ENCODE data around the gene SINHCAF. TPM values are rescaled to one million over a fixed set of nuclear protein-coding genes. Genes with fewer than 3 reads are reported as not detected.

SINHCAF gene
- total and polyA plus RNA-seq, 9 of the 15 experiments (the other 6 are each of a cell fraction or from before 2014, with no cell fraction given): 73.2 to 185 (median 110) TPM

DNA sequence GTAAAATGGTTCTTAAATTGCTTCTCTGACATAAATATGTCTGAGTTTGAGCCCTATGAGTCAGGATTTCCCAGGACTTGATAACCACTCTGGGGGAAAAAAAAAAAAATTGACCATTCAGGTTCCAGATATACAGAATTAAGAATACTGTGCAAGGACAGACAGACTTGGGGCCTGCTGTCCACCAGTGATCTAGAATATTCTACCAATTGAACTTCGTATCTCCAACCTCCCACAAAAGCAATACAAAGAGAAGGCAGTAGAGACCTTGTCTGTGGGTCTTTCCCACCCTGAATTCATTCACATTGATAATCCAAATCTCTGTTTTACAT, 4.1 kb downstream of the SINHCAF start (continued):
- TF ChIP-seq TEAD4 (IDR thresholded peaks at IDR 0.05; ENCODE audit: low read length) (no peak), TEAD4 (CRISPR knock-in tag; IDR thresholded peaks at IDR 0.05; ENCODE audit: borderline replicate concordance) (no peak), ZNF134 (CRISPR knock-in tag; conservative IDR thresholded peaks at IDR 0.05) (no peak), SMARCE1 (IDR thresholded peaks at IDR 0.05) (peak; percentile 46; the same call in 1 of the 2 replicates), PCBP2 (IDR thresholded peaks at IDR 0.05; ENCODE audit: low read depth, low read length, poor library complexity, severe bottlenecking) (no peak), HNRNPUL1 (IDR thresholded peaks at IDR 0.05; ENCODE audit: low read length) (no peak), NR1H2 (CRISPR knock-in tag; IDR thresholded peaks at IDR 0.05) (no peak), TARDBP (IDR thresholded peaks at IDR 0.05) (no peak), ZNF76 (CRISPR knock-in tag; IDR thresholded peaks at IDR 0.05; ENCODE audit: borderline replicate concordance) (no peak), NFATC3 (IDR thresholded peaks at IDR 0.05) (0 out of 2 replicates have a peak, but pooled peaks have one; percentile 71), BHLHE40 (IDR thresholded peaks at IDR 0.05; ENCODE audit: low read length) (no peak), ZNF79 (CRISPR knock-in tag; IDR thresholded peaks at IDR 0.05; ENCODE audit: low read depth) (no peak), ZNF184 (CRISPR knock-in tag; IDR thresholded peaks at IDR 0.05) (no peak), ZNF589 (CRISPR knock-in tag; IDR thresholded peaks at IDR 0.05; ENCODE audit: low read depth) (no peak), NBN (IDR thresholded peaks at IDR 0.05; ENCODE audit: low read depth) (no peak), FOXK2 (conservative IDR thresholded peaks at IDR 0.05 in 1 of 2, IDR thresholded peaks at IDR 0.05 in 1 of 2; ENCODE audit: low read depth in 2 of 2) (no peak), MEIS2 (IDR thresholded peaks at IDR 0.05; ENCODE audit: partially characterized antibody) (peak; percentile 38), KAT8 (IDR thresholded peaks at IDR 0.05; ENCODE audit: low read depth) (no peak), NFE2 (IDR thresholded peaks at IDR 0.05; ENCODE audit: low read depth) (no peak), SETDB1 (IDR thresholded peaks at IDR 0.05; ENCODE audit: low read length) (no peak), YY1 (IDR thresholded peaks at IDR 0.05; ENCODE audit: borderline replicate concordance in 1 of 3, control insufficient read depth in 1 of 3, extremely low read depth in 1 of 3, insufficient read depth in 3 of 3, insufficient read length in 1 of 3, insufficient replicate concordance in 2 of 3, low read depth in 1 of 3, low read length in 2 of 3) (no peak), ZFX (CRISPR knock-in tag; IDR thresholded peaks at IDR 0.05) (peak; percentile 28; the same call in 1 of the 2 replicates), ZNF174 (CRISPR knock-in tag; IDR thresholded peaks at IDR 0.05) (no peak), JUND (IDR thresholded peaks at IDR 0.05; ENCODE audit: borderline replicate concordance, low read depth, low read length) (peak; percentile 64), JUND (tag; IDR thresholded peaks at IDR 0.05; ENCODE audit: borderline replicate concordance, low read depth, low read length) (peak; percentile 28; the same call in 2 of the 3 replicates), C11orf30 (IDR thresholded peaks at IDR 0.05; ENCODE audit: low read depth) (peak; percentile 41; the same call in 1 of the 2 replicates), DPF2 (IDR thresholded peaks at IDR 0.05) (peak; percentile 37; the same call in 1 of the 2 replicates), ZNF274 (IDR thresholded peaks at IDR 0.05; ENCODE audit: borderline replicate concordance, low read depth, low read length) (no peak)
- TF ChIP-seq, protein P1, sequence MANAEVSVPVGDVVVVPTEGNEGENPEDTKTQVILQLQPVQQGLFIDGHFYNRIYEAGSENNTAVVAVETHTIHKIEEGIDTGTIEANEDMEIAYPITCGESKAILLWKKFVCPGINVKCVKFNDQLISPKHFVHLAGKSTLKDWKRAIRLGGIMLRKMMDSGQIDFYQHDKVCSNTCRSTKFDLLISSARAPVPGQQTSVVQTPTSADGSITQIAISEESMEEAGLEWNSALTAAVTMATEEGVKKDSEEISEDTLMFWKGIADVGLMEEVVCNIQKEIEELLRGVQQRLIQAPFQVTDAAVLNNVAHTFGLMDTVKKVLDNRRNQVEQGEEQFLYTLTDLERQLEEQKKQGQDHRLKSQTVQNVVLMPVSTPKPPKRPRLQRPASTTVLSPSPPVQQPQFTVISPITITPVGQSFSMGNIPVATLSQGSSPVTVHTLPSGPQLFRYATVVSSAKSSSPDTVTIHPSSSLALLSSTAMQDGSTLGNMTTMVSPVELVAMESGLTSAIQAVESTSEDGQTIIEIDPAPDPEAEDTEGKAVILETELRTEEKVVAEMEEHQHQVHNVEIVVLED (CRISPR knock-in tag; IDR thresholded peaks at IDR 0.05): no peak
- TF ChIP-seq, protein P2, sequence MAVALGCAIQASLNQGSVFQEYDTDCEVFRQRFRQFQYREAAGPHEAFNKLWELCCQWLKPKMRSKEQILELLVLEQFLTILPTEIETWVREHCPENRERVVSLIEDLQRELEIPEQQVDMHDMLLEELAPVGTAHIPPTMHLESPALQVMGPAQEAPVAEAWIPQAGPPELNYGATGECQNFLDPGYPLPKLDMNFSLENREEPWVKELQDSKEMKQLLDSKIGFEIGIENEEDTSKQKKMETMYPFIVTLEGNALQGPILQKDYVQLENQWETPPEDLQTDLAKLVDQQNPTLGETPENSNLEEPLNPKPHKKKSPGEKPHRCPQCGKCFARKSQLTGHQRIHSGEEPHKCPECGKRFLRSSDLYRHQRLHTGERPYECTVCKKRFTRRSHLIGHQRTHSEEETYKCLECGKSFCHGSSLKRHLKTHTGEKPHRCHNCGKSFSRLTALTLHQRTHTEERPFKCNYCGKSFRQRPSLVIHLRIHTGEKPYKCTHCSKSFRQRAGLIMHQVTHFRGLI (CRISPR knock-in tag; IDR thresholded peaks at IDR 0.05): no peak

All from K562 (cell line).